ENCODE data around the gene RTF2.

The RTF2 gene

DNA sequence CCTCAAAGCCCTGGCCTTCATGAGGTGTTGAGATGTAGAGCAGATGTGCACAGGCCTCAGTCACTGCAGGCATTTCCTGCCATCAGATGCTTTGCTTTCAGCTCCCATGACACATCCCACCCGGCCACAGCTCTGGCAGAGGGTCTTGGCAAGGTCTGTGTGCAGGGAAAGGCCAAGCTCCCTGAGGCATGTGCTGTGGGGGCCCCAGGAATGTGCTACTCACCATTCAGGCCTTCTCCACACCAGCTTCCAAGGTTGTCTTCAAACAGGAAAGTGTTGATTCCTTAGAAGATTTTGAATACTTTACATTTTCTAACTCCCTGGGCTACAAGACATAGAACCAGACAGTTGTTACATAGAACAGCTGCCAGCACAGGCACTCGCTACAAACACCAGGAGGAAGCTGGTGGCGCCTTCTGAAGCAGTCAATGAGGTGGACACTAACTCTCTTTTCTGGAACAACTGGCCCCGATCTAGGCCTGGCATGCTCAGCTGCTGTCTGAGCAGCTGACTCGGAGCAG lies 28.6 kb upstream of the RTF2 start:
- DNase-seq, result peak; percentile 28

DNA sequence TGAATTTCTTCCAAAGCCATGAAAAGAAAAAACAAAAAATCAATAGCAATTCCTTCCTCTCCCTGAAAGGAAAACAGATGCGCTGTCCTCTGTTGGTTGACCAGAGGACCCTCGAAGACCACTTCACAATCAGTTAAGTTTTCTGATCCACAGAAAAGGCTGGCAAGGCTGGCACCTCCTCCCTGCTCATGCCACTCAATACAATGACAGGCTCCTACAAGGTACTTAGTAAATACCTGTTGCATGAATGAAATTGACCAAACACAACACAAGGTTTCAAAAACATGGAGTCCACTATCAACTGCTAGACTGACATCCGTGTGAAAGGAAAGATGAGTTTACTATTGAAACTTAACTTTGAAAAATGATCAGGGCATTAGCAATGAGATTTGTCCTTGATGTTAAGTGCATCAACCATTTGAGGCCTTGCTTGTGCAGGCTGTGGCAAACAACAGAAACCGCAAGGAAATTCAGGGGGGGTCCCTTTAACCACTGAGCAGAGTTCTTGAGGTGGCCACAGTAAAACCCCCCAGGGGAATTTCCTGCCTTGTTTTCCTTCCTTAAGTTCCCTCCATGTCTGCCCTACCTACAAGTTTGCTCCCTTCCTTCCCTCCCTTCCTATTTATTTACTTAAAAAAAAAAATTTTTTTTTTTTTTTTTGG lies 27.9 kb upstream of the RTF2 start:
- no peak for DNase-seq

DNA sequence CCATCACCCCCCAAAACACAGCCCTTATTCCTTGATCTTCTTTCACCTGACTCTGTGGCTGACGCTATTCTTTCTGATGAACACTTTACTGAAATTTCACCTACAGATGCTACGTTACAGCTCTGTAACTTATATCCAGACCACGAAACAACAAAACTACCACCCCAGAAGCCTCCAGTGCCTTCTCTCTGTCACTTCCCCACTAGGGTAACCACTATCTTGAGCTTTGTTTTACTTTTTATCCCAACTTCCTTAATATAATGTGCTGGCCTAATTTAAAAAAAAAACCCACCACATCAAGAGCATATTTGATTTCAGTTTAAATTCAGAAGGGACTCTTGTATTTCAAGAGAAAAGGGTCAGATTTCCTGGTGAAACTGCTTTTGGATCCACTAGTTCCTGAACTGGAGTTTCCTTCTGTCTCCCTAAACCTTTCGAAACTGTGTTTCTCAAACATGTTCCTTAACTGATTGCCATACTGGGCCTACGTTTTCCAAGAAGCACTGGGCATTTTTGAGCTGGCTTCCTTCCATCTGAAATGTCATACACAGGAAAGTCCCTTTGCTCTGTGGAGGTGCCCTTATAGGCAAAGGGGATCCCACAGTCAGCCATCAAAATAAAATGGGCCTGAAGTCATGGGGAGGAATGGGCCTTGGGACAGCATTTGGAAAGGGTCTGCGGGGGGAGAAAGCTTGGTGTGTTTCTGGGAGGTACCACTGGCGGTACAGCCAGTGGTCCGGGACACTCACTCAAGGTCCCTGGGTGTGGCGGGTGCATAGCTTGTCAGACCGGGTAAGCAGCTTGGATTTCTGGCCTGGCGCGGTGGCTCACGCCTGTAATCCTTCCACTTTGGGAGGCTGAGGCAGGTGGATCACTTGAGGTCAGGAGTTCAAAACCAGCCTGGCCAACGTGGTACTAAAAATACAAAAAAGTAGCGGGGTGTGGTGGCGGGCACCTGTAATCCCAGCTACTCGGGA lies 25.8 kb upstream of the RTF2 start:
- no peak for DNase-seq

DNA sequence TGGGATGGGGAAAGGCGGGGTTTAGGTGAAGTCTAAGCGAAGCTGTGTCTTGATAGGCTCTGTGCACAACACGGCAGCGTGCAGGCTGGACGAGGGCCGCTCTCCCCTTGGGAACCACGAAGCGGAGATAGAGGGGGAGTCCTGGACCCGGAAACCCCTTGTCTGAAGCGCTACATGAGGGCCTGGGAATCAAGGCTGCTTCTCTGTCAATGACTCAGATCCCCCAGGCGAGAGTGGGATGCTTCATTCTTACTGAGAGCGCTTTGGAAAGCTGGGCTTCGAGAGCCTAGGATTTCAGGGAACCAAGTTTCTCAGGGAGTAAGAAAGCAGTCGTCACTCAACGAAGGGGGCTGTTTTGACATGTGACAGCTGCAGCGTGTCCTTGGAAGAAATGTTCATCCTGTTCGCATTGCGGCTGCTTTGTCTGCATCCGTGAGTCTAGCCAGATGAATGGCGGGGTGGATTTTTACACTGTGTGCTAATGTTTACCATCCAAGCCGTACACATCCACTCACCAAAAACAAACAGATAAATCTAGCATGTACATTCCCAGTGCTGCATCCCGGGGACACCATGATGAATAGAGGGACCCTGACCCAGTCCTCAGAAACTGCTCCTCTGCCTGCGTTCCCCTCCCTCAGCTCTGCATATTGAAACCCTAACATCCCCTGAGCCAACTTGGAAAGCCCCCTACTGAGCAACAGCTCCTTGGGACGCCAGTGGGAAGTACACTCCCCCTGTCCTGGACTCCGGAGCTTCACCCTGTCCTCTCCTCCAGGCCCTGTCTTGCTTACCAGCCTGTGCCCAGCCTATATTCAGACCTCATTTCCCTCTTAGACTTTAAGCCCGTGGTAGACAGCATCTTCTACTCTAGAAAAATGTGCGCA lies 24.5 kb upstream of the RTF2 start:
- no peak for DNase-seq

DNA sequence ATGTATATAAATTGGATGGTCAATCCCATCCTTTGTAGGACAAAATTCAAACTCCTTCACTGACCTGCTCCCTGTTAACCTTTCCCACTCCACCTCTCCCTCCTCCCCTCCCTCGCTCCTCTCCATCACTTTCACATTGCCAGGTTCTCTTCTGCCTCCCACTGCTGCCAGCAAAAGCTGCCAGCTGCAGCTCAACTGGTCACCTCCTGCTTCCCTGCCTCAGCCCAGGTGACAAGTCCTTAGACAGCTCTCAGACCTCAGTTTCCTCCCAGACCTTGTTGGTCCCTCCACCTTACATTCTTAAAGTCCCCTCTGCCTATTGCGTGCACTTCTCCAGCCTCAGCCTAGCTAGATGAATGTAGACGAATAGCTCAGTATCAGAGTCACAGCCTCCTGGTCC lies 23.3 kb upstream of the RTF2 start:
- DNase-seq, result no peak

DNA sequence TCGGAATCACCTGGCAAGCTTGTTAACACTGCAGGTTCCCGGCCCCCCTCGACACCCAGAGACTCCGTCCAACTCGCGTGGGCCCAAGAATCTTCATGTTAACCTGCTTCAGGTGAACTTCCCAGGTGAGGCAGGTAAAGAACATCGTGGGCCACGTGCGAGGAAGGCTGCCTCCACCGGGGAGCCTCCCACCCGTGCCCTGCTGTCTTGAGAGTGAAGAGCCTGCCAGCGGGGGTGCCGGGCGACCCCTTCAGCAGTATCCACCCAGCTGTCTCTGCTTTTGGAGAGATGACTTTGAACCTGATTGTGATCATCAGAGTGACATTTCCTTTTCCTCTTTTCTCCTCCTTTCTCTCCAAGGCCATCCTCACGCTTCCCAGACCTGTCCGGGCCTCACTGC lies 22.9 kb upstream of the RTF2 start:
- no peak for DNase-seq

DNA sequence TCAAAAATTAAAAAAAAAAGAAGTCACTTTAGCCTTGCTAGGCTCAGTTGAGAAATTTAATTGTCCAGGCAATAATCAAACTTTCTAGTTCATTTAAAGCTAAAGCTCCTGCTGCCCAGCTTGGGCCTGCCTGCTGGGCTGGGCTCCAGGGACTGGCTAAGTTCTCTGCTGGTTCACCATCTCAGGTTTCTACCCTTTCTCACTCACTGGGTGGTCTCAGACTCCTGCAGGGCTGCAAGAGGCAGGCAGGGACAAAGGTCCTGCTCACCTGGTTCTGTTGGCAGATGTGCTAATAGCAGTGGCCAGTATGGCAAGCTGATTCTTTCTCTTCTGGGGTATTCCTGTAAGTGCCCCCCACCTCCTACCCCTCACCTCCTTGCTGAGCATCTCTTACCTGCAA lies 21.2 kb upstream of the RTF2 start:
- no peak for DNase-seq

DNA sequence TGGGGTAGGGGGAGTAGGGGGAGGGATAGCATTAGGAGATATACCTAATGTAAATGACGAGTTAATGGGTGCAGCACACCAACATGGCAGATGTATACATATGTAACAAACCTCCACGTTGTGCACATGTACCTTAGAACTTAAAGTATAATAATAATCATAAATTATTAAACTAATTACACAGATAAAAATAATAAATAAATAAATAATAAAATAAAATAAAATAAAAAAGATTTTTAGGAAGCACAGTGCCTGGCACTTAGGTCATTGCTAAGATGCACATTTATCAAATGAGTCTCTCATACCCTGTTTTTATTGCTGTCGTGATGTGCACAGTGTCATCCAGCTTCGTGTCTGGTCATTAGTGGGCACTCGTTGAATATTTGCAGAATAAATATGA lies 19.0 kb upstream of the RTF2 start:
- no peak for DNase-seq

DNA sequence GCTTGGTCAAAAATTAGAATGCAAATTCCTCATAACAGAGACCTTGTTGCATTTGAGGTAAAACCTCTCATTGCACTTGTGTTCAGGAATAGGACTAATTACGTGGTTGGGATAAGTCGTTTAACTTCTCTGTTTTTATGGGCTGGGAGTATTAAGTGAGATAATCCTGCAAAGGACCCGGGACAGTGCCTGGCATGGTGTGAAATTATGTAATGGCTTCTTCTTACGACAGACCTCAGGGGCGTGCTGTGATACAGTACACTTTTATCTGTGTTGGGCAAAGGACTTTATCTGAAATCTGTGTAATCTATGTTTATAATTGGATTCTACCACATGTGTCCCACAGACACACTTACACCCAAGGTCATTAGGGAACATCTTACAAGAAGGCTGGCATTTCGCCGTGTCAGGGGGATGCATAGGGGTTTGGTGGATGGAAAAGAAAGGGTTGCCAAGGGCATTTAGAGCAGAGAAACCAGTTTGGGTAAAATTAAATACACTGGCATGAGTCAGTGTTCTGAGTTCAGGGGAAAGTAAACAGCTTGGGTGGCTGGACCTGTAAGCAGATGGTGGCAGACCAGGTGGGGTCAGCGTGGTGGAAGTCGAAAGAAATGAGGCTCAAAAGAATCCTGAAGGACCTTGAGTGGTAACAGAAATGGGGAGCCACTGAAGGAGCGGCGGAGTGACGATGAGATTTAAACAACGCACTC lies 17.2 kb upstream of the RTF2 start:
- no peak for DNase-seq

DNA sequence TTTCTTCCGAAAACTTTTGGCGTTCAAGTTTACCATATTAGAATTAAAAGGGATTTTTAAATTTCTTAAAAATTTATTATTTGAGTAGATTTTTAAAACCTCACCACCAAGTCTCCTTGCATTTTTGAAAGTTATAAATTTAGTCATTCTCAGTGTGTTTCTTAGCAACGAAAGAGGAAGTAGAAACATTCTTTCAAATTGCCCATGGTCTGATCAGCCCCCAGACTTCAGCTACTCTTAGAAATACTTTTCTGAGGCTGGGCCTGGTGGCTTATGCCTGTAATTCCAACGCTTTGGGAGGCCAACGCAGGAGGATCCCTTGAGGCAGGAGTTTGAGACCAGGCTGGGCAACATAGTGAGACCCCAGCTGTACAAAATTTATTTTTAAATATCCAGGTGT lies 15.1 kb upstream of the RTF2 start:
- DNase-seq, result no peak

DNA sequence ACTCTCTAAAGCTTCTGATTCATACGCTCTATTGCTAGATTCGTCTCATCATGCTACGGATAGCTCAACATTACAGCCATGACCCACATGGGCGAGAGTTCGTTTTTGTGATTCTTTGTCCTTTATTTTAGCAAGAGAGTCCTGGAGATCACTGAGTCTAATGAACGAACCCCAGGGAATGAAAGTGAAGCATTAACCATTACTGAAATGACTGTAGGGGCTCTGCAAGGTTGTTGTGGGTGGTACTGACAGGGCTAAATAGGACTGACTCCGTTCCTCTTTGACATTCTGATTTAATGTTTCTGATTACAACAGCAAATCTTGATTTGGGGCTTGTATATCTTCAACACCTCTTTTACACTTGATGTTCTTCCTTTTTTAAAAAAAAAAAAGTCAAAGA lies 13.7 kb upstream of the RTF2 start:
- DNase-seq, result no peak

DNA sequence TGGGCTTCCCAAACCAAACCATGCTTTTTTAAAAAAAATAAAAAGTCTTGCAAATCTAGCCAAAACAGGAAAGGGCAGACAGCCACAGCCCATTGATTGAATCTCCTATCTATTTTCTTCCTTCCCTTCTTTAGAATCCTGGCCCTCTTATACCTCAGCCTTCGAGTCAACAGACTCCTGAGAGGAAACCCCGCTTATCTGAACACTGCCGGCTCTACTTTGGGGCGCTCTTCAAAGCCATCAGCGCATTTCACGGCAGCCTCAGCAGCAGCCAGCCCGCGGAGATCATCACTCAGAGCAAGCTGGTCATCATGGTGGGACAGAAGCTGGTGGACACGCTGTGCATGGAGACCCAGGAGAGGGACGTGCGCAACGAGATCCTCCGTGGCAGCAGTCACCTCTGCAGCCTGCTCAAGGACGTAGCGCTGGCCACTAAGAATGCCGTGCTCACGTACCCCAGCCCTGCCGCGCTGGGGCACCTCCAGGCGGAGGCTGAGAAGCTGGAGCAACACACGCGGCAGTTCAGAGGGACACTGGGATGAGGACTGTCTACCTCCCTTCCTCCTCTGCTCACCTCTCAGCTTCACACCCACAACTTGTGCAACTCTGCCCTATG lies 10.1 kb upstream of the RTF2 start:
- no peak for DNase-seq

DNA sequence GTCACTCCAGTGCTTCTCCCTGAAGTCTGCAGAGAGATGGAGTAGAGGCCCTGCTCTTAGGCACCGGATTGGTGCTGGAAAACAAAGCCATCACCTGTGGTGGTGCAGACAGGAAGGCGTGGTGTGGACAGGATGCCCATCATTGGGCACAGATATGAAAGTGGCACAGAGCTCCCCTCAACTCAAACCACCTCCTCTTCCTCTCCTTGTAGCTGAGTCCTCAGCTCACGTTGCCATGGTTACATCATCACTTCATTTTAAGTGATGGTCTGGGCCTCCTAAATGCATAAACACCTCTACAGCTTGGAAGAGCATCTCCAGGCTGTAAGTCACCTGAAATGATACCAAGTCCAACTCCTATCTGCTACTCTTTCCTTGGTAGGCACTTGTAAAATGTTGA lies 8.0 kb upstream of the RTF2 start:
- no peak for DNase-seq

DNA sequence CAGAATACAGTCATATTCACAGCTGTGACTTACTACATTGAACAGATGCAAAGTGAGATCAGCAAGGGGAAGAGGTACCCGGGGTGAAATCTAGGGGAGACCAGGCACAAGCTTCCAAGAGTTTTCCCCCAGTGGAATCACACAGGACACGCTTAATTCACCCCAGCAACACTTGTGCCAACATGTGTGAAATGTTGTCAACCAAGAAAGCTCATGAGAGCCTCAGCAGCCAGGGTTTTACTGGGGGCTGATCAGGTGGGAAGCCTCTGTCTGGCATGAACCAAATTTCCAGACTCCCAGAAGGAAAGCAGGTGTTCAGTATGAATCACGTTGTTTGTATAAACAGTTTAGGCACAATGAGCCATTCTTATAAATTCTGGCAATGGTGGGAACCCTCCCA lies 6.9 kb upstream of the RTF2 start:
- no peak for DNase-seq

DNA sequence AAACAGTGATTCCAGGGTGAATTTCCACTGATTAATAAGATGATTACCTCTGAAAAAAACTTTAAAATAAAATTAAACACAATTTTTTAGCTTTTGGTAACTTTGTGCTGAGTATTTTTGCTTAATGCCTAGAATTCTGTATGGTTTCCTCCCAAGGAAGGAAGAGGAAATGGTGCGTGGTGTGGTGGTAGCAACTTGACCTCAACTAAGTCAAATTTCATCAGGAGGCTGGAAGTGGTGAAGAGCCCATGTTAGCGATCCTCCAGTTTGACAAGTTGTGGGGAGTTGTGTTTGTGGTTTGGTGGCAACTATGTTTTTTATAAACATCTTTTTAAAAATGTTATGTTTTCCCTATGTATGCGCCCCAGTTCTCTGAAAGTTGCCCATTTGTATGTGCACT lies 5.0 kb upstream of the RTF2 start:
- DNase-seq, result no peak

DNA sequence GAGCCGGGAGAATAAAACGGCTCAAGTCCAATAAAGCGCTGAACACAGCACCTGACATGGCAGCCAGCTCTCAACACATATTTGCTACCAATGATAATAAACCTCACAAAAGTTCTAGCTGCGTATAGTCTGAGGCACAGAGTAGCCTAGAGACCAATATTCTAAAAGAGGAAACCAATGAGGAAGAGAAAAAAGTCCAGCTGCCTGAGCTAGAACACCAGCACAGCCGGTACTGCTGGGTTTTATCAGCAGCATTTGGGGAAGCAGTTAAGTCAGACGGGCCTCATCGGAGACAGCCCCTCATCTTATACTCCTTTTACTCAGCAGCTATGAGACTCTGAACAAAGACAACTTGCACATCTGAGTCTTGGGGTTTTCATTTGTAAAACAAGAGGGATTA lies 2.4 kb upstream of the RTF2 start:
- no peak for DNase-seq

DNA sequence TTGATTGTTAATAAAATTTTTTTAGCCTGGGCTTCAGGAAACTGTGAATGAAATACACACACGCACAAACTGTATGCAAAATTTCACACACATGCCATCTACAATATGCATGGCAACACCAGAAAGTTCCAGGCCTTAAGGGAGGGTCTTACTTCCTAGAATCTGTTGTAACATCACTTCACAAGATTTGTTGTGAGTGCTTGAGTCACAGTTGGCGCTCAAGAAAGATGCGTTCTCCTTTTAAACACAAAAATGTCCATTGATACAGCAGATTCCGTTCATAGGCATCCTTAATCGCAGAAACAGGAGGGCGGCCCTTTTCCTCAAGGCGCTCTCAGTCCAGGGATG lies 485 bp upstream of the RTF2 start:
- DNase-seq, result no peak

DNA sequence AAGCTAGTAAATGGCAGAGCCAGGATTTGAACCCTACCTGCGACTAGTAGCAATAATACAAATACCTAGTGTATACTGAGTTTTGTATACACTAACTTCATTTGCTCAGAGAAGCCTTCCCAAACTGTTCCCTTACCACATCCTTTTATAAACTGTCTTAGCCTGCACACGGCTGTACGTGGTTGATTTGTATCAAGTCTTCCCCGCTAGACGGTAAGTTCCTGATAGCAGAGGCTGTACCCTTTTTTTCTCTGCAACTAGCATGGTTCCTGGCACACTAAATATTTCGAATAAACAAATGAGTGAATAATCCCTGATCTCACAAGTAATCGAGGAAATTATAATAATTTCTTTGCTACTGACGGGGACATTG lies 636 bp downstream of the RTF2 start:
- no peak for DNase-seq

DNA sequence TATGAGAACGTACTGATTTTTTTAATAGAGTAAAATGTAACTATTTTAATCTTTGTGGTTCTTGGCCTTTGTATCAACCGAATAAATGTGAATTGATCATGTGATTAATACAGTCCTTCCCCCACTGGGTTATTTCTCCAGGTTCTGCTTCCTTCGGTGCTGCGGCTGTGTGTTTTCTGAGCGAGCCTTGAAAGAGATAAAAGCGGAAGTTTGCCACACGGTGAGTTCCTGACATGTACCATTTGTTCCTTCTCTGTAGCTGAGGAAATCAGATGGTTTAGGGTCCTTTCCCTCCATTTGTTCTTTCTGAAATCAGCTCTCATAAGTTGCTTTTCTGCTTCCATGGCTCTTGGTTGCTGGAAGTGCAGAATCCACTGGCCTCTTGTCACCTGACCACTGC lies 15.5 kb downstream of the RTF2 start:
- DNase-seq, result no peak

DNA sequence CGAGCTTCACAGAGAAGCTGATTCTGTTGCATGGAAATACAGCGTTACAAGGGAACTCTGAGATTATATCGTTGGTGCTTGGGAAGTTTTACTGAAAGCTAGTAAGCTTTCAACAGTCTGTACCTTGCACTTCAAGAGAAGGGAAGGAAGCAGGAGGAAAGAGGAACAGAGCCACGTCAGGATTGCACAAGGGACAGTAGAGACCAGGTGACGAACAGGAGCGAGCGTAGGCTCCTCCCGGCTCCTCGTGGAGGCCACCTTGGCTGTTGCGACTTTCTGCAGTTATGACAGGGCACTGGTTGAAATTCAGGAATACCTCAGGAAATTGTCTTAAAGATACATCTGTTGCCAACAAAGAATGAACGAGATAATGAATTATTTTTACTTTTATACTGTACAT lies 18.8 kb downstream of the RTF2 start:
- no peak for DNase-seq

DNA sequence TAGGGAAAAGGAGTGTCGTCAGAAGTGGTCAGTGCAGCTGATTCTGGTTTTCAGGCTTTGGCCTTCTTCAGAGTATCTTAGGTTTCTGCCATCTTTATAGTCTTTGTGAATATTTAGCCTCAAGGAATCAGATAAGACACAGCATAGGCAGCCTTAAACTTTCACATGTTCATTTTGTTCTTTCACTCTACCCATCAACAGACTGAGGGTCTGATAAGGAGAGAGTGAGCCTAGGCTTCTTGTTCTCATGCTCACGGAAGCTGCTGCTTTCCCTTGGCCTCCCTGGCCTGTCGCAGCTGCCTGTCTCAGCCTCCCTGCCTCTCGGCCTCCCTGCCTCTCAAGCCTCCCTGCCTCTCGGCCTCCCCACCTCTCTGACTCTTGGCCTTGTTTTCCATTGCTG lies 20.1 kb downstream of the RTF2 start:
- no peak for DNase-seq

DNA sequence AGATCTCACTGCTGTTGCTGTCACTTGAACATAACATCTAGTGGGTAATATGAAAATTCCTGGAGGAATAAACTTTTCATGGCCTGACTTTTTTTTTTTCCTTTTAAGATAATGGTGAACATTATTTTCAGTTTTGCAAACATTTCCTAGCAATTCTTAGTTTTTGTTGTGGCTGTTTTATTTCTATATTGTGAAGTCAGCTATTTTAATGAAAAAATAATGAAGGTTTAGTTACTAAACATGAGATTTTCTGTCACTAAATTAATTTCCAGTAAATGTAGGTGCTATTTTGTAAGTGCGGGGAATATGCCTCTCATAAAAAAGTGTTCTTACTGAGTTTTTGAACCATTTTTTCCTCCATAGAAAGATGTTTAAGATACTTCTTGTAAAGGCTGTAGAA lies 32.7 kb downstream of the RTF2 start:
- no peak for DNase-seq

Data from T1000 (cell line).